ENCODE results near the gene MRPL43. TPM values are rescaled to one million over a fixed set of nuclear protein-coding genes. Genes with fewer than 3 reads are reported as not detected.

The MRPL43 gene
- total RNA-seq, 1 donor from 2014 or later = 81.6 TPM

- H3K27ac Mint-ChIP-seq (ENCODE audit: unreplicated experiment) = peak overlapping the region; percentile 71
- H3K36me3 Mint-ChIP-seq (ENCODE audit: unreplicated experiment) = no peaks in the 10 kb centered on the region
- peak; percentile 85 for TF ChIP-seq CTCF (IDR thresholded peaks at IDR 0.05)
- H3K4me1 Mint-ChIP-seq (ENCODE audit: unreplicated experiment) = peaks cover 32% of the 10 kb centered on the region
- no peak overlapping the region for H3K4me3 Mint-ChIP-seq (ENCODE audit: unreplicated experiment)
- H3K27me3 Mint-ChIP-seq (ENCODE audit: unreplicated experiment) = no peaks in the 10 kb centered on the region
- peak; percentile 94 for DNase-seq (ENCODE audit: extremely low spot score, unreplicated experiment)
- H3K9me3 Mint-ChIP-seq (ENCODE audit: unreplicated experiment) = no peaks in the 10 kb centered on the region
Measured at GRCh38 chr10:101014230-101014884, 27.1 kb upstream of the MRPL43 start.

- no peaks in the 10 kb centered on the region for H3K36me3 Mint-ChIP-seq (ENCODE audit: unreplicated experiment)
- peak overlapping the region; percentile 89 for H3K27ac Mint-ChIP-seq (ENCODE audit: unreplicated experiment)
- peaks cover 27% of the 10 kb centered on the region for H3K4me1 Mint-ChIP-seq (ENCODE audit: unreplicated experiment)
- DNase-seq (ENCODE audit: extremely low spot score, unreplicated experiment) = no peak
- no peaks in the 10 kb centered on the region for H3K27me3 Mint-ChIP-seq (ENCODE audit: unreplicated experiment)
- no peak overlapping the region for H3K4me3 Mint-ChIP-seq (ENCODE audit: unreplicated experiment)
- no peaks in the 10 kb centered on the region for H3K9me3 Mint-ChIP-seq (ENCODE audit: unreplicated experiment)
- TF ChIP-seq CTCF (IDR thresholded peaks at IDR 0.05) = no peak
Measured at GRCh38 chr10:101013365-101013825, 26.1 kb upstream of the MRPL43 start.

- H3K27me3 Mint-ChIP-seq (ENCODE audit: unreplicated experiment) = no peaks in the 10 kb centered on the region
- no peak overlapping the region for H3K4me3 Mint-ChIP-seq (ENCODE audit: unreplicated experiment)
- peak; percentile 99 for TF ChIP-seq CTCF (IDR thresholded peaks at IDR 0.05)
- H3K9me3 Mint-ChIP-seq (ENCODE audit: unreplicated experiment) = no peaks in the 10 kb centered on the region
- H3K27ac Mint-ChIP-seq (ENCODE audit: unreplicated experiment) = peak overlapping the region; percentile 89
- H3K36me3 Mint-ChIP-seq (ENCODE audit: unreplicated experiment) = no peaks in the 10 kb centered on the region
- peak; percentile 97 for DNase-seq (ENCODE audit: extremely low spot score, unreplicated experiment)
- peaks cover 26% of the 10 kb centered on the region for H3K4me1 Mint-ChIP-seq (ENCODE audit: unreplicated experiment)
Measured at GRCh38 chr10:101012525-101013364, 25.4 kb upstream of the MRPL43 start.

GRCh38 chr10:101011517-101012423 is 24.5 kb upstream of the MRPL43 start:
- no peak overlapping the region for H3K27ac Mint-ChIP-seq (ENCODE audit: unreplicated experiment)
- no peak overlapping the region for H3K4me3 Mint-ChIP-seq (ENCODE audit: unreplicated experiment)
- TF ChIP-seq CTCF (IDR thresholded peaks at IDR 0.05) = peak; percentile 35
- no peaks in the 10 kb centered on the region for H3K9me3 Mint-ChIP-seq (ENCODE audit: unreplicated experiment)
- DNase-seq (ENCODE audit: extremely low spot score, unreplicated experiment) = no peak
- H3K4me1 Mint-ChIP-seq (ENCODE audit: unreplicated experiment) = peaks cover 26% of the 10 kb centered on the region
- H3K36me3 Mint-ChIP-seq (ENCODE audit: unreplicated experiment) = no peaks in the 10 kb centered on the region
- no peaks in the 10 kb centered on the region for H3K27me3 Mint-ChIP-seq (ENCODE audit: unreplicated experiment)
